HepG2 (cell line): ENCODE data around the gene PRRC1. TPM values are rescaled to one million over a fixed set of nuclear protein-coding genes. Genes with fewer than 3 reads are reported as not detected.

Source experiments
- GATA4 ChIP-seq: sonication (generic); IDR thresholded peaks from 2 replicates; pipeline ENCODE4 v1.6.1; 2016; ENCODE audit warnings: antibody characterized with exemption, low read depth, borderline replicate concordance
- IKZF4 ChIP-seq: sonication (generic); formaldehyde crosslinking; IDR thresholded peaks from 2 replicates; pipeline ENCODE4 v1.5.1; 2020; ENCODE audit warnings: borderline replicate concordance, mild to moderate bottlenecking, low read depth, missing genetic modification reagents; ENCODE audit errors: not compliant biosample characterization
- POLR2AphosphoS5 ChIP-seq: IDR thresholded peaks from 2 replicates; pipeline ENCODE4 v1.6.1; 2012; ENCODE audit warnings: low read depth, low read length
- RFX1 ChIP-seq: fragments of 450-650 bp; IDR thresholded peaks from 2 replicates; pipeline ENCODE4 v1.6.1; 2017
- SALL1 ChIP-seq: sonication (generic); formaldehyde crosslinking; IDR thresholded peaks from 2 replicates; pipeline ENCODE4 v1.8.0; 2022; ENCODE audit warnings: mild to moderate bottlenecking, missing genetic modification reagents
- SNAPC4 ChIP-seq: sonication (generic); formaldehyde crosslinking; IDR thresholded peaks from 2 replicates; pipeline ENCODE4 v1.4.0; 2020; ENCODE audit warnings: mild to moderate bottlenecking, missing genetic modification reagents
- YEATS2 ChIP-seq: sonication (generic); formaldehyde crosslinking; IDR thresholded peaks from 2 replicates; pipeline ENCODE4 v1.4.0; 2020; ENCODE audit warnings: missing genetic modification reagents, borderline replicate concordance
- ZBTB1 ChIP-seq: sonication (generic); formaldehyde crosslinking; IDR thresholded peaks from 2 replicates; pipeline ENCODE4 v1.4.0; 2020; ENCODE audit warnings: missing genetic modification reagents, borderline replicate concordance
- ZNF281 ChIP-seq: sonication (generic); formaldehyde crosslinking; IDR thresholded peaks from 2 replicates; pipeline ENCODE4 v1.4.0; 2020; ENCODE audit warnings: missing genetic modification reagents, borderline replicate concordance
- ZNF557 ChIP-seq: sonication (generic); formaldehyde crosslinking; IDR thresholded peaks from 2 replicates; pipeline ENCODE4 v1.4.0; 2020; ENCODE audit warnings: missing genetic modification reagents
- ZNF569 ChIP-seq: sonication (generic); formaldehyde crosslinking; IDR thresholded peaks from 2 replicates; pipeline ENCODE4 v1.5.0; 2020; ENCODE audit warnings: mild to moderate bottlenecking, missing genetic modification reagents, moderate library complexity, borderline replicate concordance
- ZNF703 ChIP-seq: sonication (generic); formaldehyde crosslinking; IDR thresholded peaks from 2 replicates; pipeline ENCODE4 v1.5.1; 2020; ENCODE audit warnings: missing genetic modification reagents, mild to moderate bottlenecking, moderate library complexity, borderline replicate concordance
- ZNF839 ChIP-seq: sonication (generic); formaldehyde crosslinking; IDR thresholded peaks from 2 replicates; pipeline ENCODE4 v1.4.0; 2020; ENCODE audit warnings: missing genetic modification reagents, mild to moderate bottlenecking, borderline replicate concordance
- polyA plus RNA-seq, 8 experiments: library from polyadenylated mRNA; depleted of rRNA in 3 of 8; stranded (reverse) in 7 of 8; unstranded in 1 of 8; fragments of >200 nt; fragmentation: Illumina TruSeq in 4 of 8; extraction: Trizol in 4 of 8; gene quantifications; 2 replicates each; pipeline versions ENCODE4 v1.2.1 to v1.2.3, GENCODE V29; 2011 to 2016; ENCODE audit warnings: low read depth in 4 of 8, missing spikeins in 1 of 8, mixed read lengths in 1 of 8; ENCODE audit not compliant: insufficient read depth in 1 of 8
- total RNA-seq, 5 experiments: library from RNA; depleted of rRNA; stranded (reverse); fragments of >200 nt; fragmentation: Illumina TruSeq; extraction: Trizol; gene quantifications; 2 replicates each; pipeline ENCODE4 v1.2.3, GENCODE V29; 2016; ENCODE audit warnings: low read depth in 1 of 5
- TF ChIP-seq, protein P1 (sequence below): sonication (generic); formaldehyde crosslinking; IDR thresholded peaks from 2 replicates; pipeline ENCODE4 v1.4.0; 2020; ENCODE audit warnings: missing genetic modification reagents
- TF ChIP-seq, protein P2 (sequence below), 2 experiments: sonication (generic) in 1 of 2; formaldehyde crosslinking in 1 of 2; IDR thresholded peaks; 2 replicates each; pipeline versions ENCODE4 v1.5.1 to v1.6.1; 2011 to 2020; ENCODE audit warnings: borderline replicate concordance in 1 of 2, low read depth in 1 of 2, low read length in 1 of 2, mild to moderate bottlenecking in 1 of 2, missing genetic modification reagents in 1 of 2, moderate library complexity in 1 of 2

Gene PRRC1
- total and polyA plus RNA-seq, 2 of the 13 experiments (the other 11 are each of a cell fraction or from before 2014, with no cell fraction given) = 48.5 to 51.9 TPM

DNA sequence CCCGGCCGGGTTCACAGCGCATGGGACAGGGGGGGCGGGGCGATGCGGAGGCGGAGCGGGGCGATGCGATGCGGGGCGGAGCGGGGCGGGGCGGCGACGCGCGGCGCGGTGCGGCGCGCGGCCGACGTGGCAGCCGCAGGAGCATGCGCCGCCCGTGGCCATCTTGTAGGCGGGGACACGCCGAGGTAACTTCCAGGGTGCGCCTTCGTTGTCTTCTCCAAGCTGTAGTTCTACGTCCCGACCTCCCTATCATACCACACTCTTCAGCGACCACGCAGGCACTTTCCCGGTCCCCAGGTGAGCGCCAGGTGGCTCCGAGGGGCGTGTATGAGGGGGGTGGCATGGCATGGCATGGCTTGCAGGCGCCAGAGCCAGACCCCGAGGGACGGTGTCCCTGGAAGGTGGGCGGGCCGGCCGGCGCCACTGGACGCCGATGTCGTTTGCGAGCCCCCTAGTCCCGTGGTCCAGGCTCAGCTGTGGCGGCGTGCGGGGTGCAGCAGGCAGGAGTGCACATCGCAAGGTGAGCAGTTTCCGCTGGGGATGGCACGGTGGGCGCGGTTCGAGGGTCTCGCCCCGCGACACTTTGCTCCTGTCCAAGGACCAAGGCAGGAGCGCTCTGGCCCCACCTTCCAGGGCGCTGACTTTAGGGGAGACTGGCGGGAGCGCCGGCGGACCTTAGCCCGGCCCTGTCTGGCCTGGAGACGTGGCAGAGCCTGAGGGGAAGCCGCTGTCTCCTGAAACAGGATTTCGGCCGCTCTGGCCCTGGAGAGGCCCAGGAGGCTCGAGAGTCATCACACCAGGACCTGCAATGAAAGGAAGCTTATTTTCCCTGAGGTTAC is at the start of gene PRRC1 (continued):
- TF ChIP-seq, protein P1, sequence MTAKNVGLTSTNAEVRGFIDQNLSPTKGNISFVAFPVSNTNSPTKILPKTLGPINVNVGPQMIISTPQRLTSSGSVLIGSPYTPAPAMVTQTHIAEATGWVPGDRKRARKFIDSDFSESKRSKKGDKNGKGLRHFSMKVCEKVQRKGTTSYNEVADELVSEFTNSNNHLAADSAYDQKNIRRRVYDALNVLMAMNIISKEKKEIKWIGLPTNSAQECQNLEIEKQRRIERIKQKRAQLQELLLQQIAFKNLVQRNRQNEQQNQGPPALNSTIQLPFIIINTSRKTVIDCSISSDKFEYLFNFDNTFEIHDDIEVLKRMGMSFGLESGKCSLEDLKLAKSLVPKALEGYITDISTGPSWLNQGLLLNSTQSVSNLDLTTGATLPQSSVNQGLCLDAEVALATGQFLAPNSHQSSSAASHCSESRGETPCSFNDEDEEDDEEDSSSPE (CRISPR knock-in tag) = peak; percentile 36; the same call in 1 of the 2 replicates
- TF ChIP-seq ZBTB1 (CRISPR knock-in tag) (peak; percentile 64; the same call in 1 of the 2 replicates), ZNF839 (CRISPR knock-in tag) (0 out of 2 replicates have a peak, but pooled peaks have one; percentile 51), POLR2AphosphoS5 (peak; percentile 89), ZNF281 (CRISPR knock-in tag) (0 out of 2 replicates have a peak, but pooled peaks have one; percentile 15), SALL1 (peak; percentile 63), RFX1 (no peak), IKZF4 (CRISPR knock-in tag) (peak; percentile 89), ZNF703 (CRISPR knock-in tag) (peak; percentile 39; the same call in 1 of the 2 replicates), ZNF557 (CRISPR knock-in tag) (0 out of 2 replicates have a peak, but pooled peaks have one; percentile 26), ZNF569 (CRISPR knock-in tag) (peak; percentile 82; the same call in 1 of the 2 replicates), YEATS2 (no peak; the same call in 1 of the 2 replicates), GATA4 (0 out of 2 replicates have a peak, but pooled peaks have one; percentile 52), SNAPC4 (CRISPR knock-in tag) (peak; percentile 84)
- TF ChIP-seq, protein P2, sequence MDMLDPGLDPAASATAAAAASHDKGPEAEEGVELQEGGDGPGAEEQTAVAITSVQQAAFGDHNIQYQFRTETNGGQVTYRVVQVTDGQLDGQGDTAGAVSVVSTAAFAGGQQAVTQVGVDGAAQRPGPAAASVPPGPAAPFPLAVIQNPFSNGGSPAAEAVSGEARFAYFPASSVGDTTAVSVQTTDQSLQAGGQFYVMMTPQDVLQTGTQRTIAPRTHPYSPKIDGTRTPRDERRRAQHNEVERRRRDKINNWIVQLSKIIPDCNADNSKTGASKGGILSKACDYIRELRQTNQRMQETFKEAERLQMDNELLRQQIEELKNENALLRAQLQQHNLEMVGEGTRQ (IDR thresholded peaks at IDR 0.05; ENCODE audit: low read depth, low read length) = no peak
- TF ChIP-seq, protein P2 (CRISPR knock-in tag; IDR thresholded peaks at IDR 0.05; ENCODE audit: borderline replicate concordance) = no peak
